Osteoblast (primary cell): Measurements from ENCODE around the gene ITPA. TPM values are rescaled to one million over a fixed set of nuclear protein-coding genes. Genes with fewer than 3 reads are reported as not detected.
A peak's percentile ranks its signal among the peaks of the same experiment; 100 is the strongest.

Experiments used
- DNase-seq: peaks from one replicate; pipeline ENCODE4 v3.0.0; 2011; ENCODE audit warnings: low spot score, mixed read lengths; ENCODE audit not compliant: insufficient read length; ENCODE audit errors: missing footprints
- H2AFZ ChIP-seq: 2 replicates; pipeline ENCODE4 v1.6.0; 2011; ENCODE audit warnings: mild to moderate bottlenecking, low read length
- H3K27ac ChIP-seq: 2 replicates; pipeline ENCODE4 v1.5.1; 2011; ENCODE audit warnings: mild to moderate bottlenecking, low read depth, low read length, moderate library complexity
- H3K27me3 ChIP-seq: 2 replicates; pipeline ENCODE4 v1.6.0; 2012; ENCODE audit warnings: mild to moderate bottlenecking, control low read depth, inconsistent platforms, low read length, moderate library complexity; ENCODE audit not compliant: insufficient read depth
- H3K36me3 ChIP-seq: 2 replicates; pipeline ENCODE4 v1.5.1; 2011; ENCODE audit warnings: mild to moderate bottlenecking, low read length, control low read depth, moderate library complexity; ENCODE audit not compliant: insufficient read depth
- H3K4me1 ChIP-seq: 2 replicates; pipeline ENCODE4 v1.5.1; 2011; ENCODE audit warnings: mild to moderate bottlenecking, low read length, control low read depth, moderate library complexity; ENCODE audit not compliant: insufficient read depth
- H3K4me2 ChIP-seq: 2 replicates; pipeline ENCODE4 v1.6.0; 2011; ENCODE audit warnings: mild to moderate bottlenecking, low read length; ENCODE audit not compliant: insufficient read depth
- H3K4me3 ChIP-seq: fragments of 200-600 bp; sonication (generic); 3 replicates; pipeline ENCODE4 v1.5.1; 2012; ENCODE audit warnings: mild to moderate bottlenecking, low read length, inconsistent platforms; ENCODE audit not compliant: insufficient read depth
- H3K79me2 ChIP-seq: 2 replicates; pipeline ENCODE4 v1.6.0; 2012; ENCODE audit warnings: mild to moderate bottlenecking, low read length, control low read depth, inconsistent platforms; ENCODE audit not compliant: insufficient read depth
- H3K9me3 ChIP-seq: 2 replicates; pipeline ENCODE4 v1.5.1; 2011; ENCODE audit warnings: low read depth, low read length, control low read depth
- H4K20me1 ChIP-seq: 2 replicates; pipeline ENCODE4 v1.6.0; 2012; ENCODE audit warnings: mild to moderate bottlenecking, low read length, control low read depth; ENCODE audit not compliant: insufficient read depth
- total RNA-seq: library from RNA; depleted of rRNA; stranded (reverse); fragments of >200 nt; gene quantifications from 2 replicates; pipeline ENCODE4 v1.2.3, GENCODE V29; 2012
- TF ChIP-seq, protein P1 (sequence below): IDR thresholded peaks from 2 replicates; pipeline ENCODE4 v1.5.1; 2011; ENCODE audit warnings: mild to moderate bottlenecking, low read depth, low read length, moderate library complexity; ENCODE audit errors: extremely low read depth

The ITPA gene
- total RNA-seq, 1 donor: 34.0 TPM

GRCh38 chr20:3248993-3249347, 39.7 kb downstream of the ITPA start:
- no peaks in the 10 kb centered on the region for H3K79me2 ChIP-seq
- H4K20me1 ChIP-seq: peaks cover 3% of the 10 kb centered on the region
- no peak overlapping the region for H3K27ac ChIP-seq
- DNase-seq: peak; percentile 72
- H3K27me3 ChIP-seq: peaks cover 16% of the 10 kb centered on the region
- TF ChIP-seq, protein P1, sequence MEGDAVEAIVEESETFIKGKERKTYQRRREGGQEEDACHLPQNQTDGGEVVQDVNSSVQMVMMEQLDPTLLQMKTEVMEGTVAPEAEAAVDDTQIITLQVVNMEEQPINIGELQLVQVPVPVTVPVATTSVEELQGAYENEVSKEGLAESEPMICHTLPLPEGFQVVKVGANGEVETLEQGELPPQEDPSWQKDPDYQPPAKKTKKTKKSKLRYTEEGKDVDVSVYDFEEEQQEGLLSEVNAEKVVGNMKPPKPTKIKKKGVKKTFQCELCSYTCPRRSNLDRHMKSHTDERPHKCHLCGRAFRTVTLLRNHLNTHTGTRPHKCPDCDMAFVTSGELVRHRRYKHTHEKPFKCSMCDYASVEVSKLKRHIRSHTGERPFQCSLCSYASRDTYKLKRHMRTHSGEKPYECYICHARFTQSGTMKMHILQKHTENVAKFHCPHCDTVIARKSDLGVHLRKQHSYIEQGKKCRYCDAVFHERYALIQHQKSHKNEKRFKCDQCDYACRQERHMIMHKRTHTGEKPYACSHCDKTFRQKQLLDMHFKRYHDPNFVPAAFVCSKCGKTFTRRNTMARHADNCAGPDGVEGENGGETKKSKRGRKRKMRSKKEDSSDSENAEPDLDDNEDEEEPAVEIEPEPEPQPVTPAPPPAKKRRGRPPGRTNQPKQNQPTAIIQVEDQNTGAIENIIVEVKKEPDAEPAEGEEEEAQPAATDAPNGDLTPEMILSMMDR: no peak
- no peaks in the 10 kb centered on the region for H3K4me1 ChIP-seq
- H2AFZ ChIP-seq: no peak overlapping the region
- H3K36me3 ChIP-seq: peaks cover 13% of the 10 kb centered on the region
- peak overlapping the region; percentile 75 for H3K4me2 ChIP-seq
- peak overlapping the region; percentile 45 for H3K4me3 ChIP-seq
- no peaks in the 10 kb centered on the region for H3K9me3 ChIP-seq

DNA sequence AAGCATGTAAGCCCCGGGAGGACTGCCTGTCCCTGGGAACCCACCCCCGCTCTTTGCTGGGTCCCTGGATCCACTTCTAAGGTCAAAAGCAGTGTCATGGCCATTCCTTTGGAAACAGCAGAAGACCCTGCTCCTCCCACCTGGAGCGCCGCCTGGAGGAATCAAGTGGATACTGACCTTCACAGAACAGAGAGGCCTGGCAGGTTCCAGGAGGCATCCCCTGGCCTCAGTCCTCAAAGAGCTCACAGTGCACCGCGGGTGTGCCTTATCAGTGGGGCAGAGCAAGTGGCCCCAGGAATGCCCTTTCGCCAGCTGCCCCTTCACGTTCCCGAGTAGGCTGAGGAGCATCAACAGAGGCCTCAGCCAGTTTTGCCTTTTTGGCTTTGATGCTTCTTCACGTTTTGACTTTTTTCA, 40.8 kb downstream of the ITPA start:
- no peak overlapping the region for H2AFZ ChIP-seq
- H3K4me3 ChIP-seq: no peak overlapping the region
- H3K4me2 ChIP-seq: no peak overlapping the region
- TF ChIP-seq, protein P1: no peak
- H3K27ac ChIP-seq: no peak overlapping the region
- H3K79me2 ChIP-seq: no peaks in the 10 kb centered on the region
- H3K27me3 ChIP-seq: peaks cover 16% of the 10 kb centered on the region
- H4K20me1 ChIP-seq: peaks cover 3% of the 10 kb centered on the region
- no peaks in the 10 kb centered on the region for H3K9me3 ChIP-seq
- H3K4me1 ChIP-seq: no peaks in the 10 kb centered on the region
- H3K36me3 ChIP-seq: peaks cover 22% of the 10 kb centered on the region
- peak; percentile 79 for DNase-seq

GRCh38 chr20:3251806-3252205, 42.5 kb downstream of the ITPA start:
- Histone ChIP-seq H3K36me3 (peaks cover 33% of the 10 kb centered on the region), H3K27me3 (peaks cover 16% of the 10 kb centered on the region), H3K27ac (no peak overlapping the region), H3K9me3 (no peaks in the 10 kb centered on the region), H3K79me2 (no peaks in the 10 kb centered on the region), H2AFZ (no peak overlapping the region), H3K4me3 (no peak overlapping the region), H3K4me2 (no peak overlapping the region), H4K20me1 (peaks cover 3% of the 10 kb centered on the region), H3K4me1 (no peaks in the 10 kb centered on the region)
- TF ChIP-seq, protein P1: no peak
- DNase-seq: peak; percentile 77

- Histone ChIP-seq H3K79me2 (no peaks in the 10 kb centered on the region), H3K9me3 (no peaks in the 10 kb centered on the region), H3K4me3 (no peak overlapping the region), H3K27ac (no peak overlapping the region), H3K4me2 (no peak overlapping the region), H3K36me3 (peaks cover 49% of the 10 kb centered on the region), H4K20me1 (no peaks in the 10 kb centered on the region), H3K27me3 (no peaks in the 10 kb centered on the region), H2AFZ (no peak overlapping the region), H3K4me1 (no peaks in the 10 kb centered on the region)
- DNase-seq: peak; percentile 30
- TF ChIP-seq, protein P1: no peak
Measured at GRCh38 chr20:3255728-3256127, 46.4 kb downstream of the ITPA start.
